Left renal pelvis (tissue), 4 donors: ENCODE measurements around the gene SWT1. TPM values are rescaled to one million over a fixed set of nuclear protein-coding genes. Genes with fewer than 3 reads are reported as not detected.
"Not testable (repeated sequence)": the region's sequence is repeated elsewhere in the genome, so short reads cannot be mapped to it uniquely, and the experiment has no call there.

ENCODE experiments used
- DNase-seq, 4 donors: peaks; one replicate each; pipeline ENCODE4 v3.0.0-alpha.2; 2013; ENCODE audit warnings: low read depth in 4 of 4, low spot score in 3 of 4
- polyA plus RNA-seq, 4 donors: library from polyadenylated mRNA; unstranded; fragments of 120-200 nt; gene quantifications; one replicate each; pipeline ENCODE4 v1.2.1, GENCODE V29; 2013; ENCODE audit not compliant: insufficient read length in 4 of 4

Gene SWT1
- polyA plus RNA-seq, 4 donors = 7.9 to 10.5 (median 9.7) TPM

DNA sequence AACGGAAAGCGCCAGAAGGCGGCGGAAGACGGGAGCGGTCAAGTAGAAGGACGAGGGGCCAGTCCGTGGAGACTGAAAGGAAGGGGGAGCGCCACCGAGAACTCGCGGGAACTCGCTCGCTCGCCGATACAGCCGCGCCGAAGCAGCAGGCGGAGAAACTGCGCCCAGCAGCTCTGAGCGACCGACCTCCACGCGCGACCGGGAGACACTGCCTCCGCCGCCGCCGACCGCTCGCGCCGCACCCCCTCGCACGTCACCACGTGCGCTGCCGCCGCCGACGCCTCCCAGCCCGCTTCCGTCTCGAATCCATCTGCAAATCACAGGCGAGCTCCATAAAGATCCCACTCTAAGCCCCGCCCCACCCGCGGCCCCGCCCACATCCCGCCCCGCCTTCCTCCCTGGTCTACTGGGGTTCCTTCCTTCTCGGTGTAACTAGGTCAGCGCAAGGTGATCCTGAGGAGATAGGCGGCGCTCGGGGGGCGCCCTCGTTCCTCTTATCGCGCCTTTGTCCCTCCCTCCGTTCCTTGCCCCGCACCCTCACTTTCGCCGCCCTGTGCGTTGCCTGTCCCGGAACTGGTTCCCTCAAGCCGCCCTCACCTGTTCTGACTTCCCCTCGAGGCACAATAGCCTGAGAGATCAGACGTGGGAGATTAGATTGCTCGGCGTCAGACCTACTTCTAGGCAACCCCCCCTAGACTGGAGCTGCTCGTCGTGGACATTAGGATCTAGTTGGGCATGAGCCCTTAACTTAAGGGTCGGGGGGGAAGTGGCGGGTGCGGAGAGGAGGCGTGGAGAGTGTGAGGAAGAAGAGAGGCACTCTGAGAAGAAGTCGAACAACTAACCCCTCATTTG lies 160.3 kb downstream of the SWT1 start, which contains the start of gene IVNS1ABP:
Gene IVNS1ABP, minus strand, starts transcription at position 210 of the 852 bp plus-strand sequence. CDS start 7,750 bp downstream, outside the sequence.
- DNase-seq = peak; percentile 83 to 87 (median 86)

DNA sequence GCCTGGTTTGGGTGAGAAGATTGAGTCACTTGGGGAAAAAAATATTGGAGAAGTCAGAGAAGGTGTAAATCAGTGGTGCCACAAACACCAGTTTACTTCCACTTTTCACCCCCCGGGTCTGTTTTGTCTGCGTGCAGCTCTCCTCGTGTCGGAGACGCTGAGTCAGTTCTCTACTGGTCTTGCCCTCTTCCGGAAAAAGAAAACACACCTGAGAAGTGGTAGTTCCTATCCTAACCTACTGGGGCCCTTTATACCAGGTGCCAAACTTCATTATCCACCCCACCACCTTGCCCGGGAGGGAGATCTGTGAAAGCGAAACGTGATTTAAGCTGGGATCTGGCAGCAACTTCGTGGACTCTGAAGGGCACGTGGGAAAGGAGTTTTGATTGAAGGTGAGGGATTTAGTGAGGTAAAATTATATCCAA lies 160.9 kb downstream of the SWT1 start:
- peak in 1 of 4 donors; percentile 42 for DNase-seq

DNA sequence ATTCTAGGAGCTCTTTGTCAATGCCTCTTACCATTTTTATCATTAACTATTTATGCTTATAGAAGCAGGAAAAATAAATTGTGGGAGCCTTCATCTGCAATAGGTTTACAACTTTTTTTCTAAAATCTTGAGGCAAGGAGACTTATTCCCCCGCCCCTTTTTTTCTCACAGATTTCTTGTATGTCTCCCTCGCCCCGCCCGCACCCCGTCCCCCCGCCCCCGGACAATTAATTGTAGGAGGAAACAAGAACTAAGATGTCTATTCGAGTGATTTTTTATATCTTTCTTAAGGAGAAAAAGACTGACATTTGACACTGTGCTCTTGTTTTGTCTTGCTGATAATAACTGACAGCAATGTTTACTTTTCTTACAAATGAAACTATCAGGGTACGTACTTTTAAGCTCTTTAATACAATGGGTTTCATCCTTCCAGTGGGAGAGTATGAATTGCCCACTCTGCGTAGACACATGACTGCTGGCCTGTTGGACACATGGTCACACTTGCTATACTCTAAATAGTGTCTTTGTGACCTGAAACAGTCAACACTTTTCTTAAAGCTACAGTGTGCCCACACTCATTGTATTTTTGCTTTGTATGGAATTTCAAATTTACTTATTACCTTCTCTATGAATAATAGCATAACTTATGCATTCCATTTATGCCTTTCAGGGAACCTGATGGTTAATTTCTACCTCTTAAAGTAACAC lies 161.6 kb downstream of the SWT1 start:
- DNase-seq = no peak

DNA sequence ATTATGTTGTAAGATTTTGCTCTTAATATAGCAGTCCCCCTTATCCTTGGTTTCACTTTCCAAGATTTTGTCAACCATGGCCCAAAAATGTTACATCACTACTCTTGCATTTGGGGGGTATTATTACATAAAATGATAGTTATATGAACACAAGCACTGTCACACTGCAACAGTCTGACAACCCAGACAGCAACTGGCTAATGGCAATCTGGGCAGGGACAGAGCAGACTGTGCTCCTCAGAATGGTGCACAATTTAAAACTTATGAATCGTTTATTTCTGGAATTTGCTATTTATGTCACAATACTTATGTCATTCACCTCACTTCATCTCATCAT lies 162.1 kb downstream of the SWT1 start:
- DNase-seq = no peak

DNA sequence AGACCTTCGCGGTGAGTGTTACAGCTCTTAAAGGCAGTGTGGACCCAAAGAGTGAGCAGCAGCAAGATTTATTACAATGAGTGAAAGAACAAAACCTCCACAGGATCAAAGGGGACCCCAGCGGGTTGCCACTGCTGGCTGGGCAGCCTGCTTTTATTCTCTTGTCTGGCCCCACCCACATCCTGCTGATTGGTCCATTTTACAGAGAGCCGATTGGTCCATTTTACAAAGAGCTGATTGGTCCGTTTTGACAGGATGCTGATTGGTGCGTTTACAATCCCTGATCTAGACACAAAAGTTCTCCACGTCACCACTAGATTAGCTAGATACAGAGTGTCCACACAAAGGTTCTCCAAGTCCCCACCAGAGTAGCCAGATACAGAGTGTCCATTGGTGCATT lies 164.1 kb downstream of the SWT1 start:
- DNase-seq = not testable (repeated sequence)

DNA sequence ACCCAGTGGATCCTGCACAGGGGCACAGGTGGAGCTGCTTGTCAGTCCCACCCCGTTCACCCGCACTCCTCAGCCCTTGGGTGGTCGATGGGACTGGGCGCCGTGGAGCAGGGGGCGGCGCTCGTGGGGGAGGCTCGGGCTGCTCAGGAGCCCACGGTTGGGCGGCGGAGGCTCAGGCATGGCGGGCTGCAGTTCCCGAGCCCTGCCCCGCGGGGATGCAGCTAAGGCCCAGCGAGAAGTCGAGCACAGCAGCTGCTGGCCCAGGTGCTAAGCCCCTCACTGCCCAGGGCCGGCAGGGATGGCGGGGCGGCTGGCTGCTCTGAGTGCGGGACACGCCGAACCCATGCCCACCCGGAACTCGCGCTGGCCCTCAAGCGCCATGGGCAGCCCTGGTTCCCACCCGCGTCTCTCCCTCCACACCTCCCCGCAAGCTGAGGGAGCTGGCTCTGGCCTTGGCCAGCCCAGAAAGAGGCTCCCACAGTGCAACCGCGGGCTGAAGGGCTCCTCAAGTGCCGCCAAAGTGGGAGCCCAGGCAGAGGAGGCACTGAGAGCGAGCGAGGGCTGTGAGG lies 164.8 kb downstream of the SWT1 start:
- DNase-seq = not testable (repeated sequence)

DNA sequence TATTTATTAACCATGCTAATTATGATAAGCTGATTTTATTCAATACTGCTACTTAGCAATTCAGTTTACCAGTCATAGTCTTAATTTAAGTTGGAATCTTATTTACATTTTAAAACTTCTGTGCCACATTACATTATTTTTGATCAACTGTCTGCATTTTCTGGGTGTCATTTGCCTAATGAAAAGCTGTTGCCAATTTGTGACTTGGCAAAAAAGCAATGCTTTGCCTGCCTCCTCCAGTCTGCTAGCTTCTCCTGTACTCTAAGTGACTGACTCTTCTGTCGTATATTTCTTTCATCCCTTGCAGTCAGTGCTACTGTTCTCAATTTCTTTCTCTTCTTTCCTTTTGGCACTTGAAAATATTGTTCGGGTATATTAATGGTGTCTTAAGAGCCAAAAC lies 165.7 kb downstream of the SWT1 start:
- no peak for DNase-seq

DNA sequence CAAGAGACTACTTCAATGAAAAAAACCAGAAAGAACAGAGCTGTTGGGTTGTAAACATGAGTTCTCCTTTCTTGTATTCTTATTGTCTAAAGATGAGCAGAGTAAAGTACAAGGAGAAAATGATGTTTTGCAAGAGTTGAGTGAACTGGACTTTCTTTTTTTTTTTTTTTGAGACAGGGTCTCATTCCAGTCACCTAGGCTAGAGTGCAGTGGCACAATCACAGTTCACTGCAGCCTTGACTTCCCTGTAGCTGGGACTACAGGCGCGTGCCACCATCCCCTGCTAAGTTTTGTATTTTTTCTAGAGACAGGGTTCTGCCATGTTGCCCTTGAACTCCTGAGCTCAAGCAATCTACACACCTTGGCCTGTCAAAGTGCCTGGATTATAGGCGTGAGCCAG lies 167.2 kb downstream of the SWT1 start:
- no peak for DNase-seq

DNA sequence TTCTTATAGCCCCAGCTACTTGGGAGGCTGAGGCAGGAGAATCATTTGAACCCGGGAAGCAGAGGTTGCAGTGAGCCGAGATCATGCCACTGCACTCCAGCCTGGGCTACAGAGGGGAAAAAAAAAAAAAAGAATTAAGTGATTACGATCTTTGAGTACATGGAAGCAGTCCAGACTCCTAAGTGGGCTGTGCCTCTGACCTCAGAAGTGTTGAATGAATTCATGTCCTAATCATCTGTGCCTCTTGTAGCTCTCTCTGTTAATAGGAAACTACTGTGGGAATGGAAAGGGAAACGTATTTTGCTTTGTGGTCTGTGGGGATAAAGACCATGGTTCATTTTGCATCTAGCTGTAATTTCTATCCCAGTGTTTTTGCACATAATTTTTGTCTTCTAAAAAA lies 168.4 kb downstream of the SWT1 start:
- no peak for DNase-seq

DNA sequence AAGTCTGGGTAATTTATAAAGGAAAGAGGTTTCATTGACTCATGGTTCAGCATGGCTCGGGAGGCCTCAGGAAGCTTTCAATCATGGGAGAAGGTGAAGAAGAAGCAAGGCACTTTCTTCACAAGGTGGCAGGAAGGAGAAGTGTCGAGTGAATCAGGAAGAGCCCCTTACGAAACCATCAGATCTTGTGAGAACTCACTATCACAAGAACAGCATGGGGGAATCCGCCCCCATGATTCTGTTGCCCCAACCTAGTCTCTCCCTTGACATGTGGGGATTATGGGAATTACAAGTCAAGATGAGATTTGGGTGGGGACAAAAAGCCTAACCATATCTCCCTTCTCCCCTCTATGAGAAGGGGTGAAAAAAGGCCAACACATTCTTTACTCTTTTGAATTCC lies 171.3 kb downstream of the SWT1 start:
- no peak for DNase-seq

DNA sequence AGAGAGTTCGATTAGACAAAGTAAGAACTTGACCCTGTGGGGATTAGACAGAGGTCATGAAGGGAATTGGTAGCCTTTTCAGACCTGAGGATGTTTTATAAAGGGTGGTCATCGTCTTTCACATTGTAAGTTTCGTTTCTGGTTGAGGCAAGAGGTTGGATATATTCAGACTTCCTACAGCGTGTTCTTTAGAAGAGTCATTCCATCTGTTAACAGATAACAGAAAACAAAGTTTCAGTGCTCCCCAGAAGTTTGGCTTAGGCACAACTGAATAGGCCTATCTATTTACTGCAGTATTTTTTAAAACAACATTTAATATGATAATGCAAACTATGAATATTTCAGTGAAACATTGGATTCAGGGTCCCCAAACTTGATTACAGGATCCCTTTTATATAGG lies 177.2 kb downstream of the SWT1 start:
- DNase-seq = no peak

DNA sequence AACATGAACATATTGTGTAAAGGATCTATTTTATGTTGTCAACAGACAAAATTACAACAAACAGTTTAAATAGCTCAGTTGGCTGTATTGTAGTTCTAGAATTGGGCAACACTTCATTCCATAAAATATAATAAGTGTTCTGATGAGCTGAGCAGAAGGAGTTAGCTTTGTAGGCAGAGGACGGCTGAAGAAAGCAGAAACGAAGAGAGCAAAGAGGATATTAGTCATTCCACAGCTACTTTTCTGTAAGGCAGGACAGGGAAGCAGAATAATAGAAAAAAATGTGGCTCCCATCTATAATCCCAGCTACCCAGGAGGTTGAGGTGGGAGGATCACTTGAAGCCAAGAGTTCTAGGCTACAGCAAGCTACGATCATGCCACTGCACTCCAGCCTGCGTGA lies 180.3 kb downstream of the SWT1 start:
- no peak for DNase-seq

DNA sequence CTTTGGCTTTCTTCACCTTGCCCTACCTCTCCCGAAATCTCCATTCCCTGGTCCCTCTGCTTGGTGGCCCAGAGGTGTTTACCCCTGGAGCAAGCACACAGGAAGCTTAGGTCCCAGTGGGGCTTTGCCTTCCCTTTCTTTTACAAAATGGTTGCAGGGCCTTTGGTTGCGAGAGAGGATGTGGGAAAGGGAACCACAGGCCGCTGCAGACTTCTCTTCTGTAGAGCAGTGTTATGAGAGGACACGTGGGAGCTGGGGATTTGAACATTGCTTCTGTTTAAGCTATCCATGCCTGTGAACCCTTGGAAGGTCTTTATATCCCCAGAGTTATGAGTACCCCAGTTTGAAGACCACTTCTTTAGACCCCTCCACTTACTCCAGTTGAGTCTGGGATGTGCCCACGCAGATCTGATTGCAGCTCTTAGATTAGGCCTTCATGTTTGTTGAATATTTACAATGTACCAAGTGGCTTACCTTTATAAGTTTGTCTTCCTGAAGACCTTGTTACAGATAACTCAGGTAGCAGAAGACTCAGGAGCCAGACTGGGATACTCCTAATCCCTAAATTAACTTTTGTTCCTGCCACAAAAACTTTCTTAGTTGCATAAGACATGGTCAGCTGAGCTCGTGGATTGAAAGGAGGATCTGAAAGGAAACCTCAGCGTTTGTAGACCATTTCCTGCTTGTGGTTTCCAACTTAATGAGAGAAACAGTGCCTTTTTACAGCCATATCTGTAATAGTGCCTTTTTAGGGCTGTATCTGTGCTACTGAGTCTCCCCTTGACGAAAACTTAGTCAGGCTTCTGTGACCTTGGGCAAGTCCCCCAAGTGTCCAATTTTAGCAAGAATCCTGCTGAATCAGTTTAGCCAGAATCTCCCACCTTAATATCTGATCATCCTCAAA lies 182.0 kb downstream of the SWT1 start:
- DNase-seq = no peak

DNA sequence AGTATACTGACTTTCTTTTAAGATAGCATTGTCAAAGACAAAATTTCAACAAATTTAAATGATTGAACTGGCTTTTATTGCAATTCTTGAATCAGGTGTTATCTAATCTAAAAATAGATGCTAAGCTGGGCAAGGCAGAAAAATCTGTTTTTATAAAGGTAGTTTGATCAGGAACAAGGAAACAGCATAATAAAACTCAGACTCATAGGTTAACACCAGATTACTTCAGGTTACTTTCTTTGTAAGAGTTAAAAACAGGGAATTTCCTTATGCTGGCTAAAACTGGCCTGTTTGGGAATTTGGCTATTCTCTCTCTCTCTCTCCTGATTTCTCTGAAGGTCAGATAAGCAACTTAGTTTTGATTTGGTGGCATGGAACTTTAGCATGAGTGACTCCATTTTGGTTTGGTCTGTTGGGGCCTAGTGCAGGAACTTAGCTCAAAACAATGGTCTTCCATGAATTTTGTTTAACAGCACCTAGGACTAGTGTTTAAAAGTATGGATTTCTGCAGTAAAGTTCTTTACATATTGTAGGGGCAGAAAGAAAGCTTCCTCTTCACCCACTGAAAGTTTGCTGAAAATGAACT lies 184.3 kb downstream of the SWT1 start:
- no peak for DNase-seq

Other genes with a start within 250 kb of the SWT1 start
- gene NIBAN1, start 182.7 kb upstream of the SWT1 start, polyA plus RNA-seq = 10 to 100 TPM in 1 of 4 donors, 1 to 10 TPM in 3; 3.0 to 18.3 (median 4.0) TPM
- gene RNF2, start 111.6 kb upstream of the SWT1 start, polyA plus RNA-seq = 10 to 100 TPM; 47.9 to 69.9 (median 60.8) TPM
- gene TRMT1L, start 214 bp upstream of the SWT1 start, polyA plus RNA-seq = 10 to 100 TPM; 13.8 to 26.3 (median 21.8) TPM
- gene IVNS1ABP, start 160.1 kb downstream of the SWT1 start, polyA plus RNA-seq = 100 to 1,000 TPM in 3 of 4 donors, 10 to 100 TPM in 1; 81.9 to 397 (median 359) TPM